Measurements from ENCODE around the gene ACKR2. TPM values are rescaled to one million over a fixed set of nuclear protein-coding genes. Genes with fewer than 3 reads are reported as not detected.

ACKR2 gene
- total RNA-seq, 2 donors from 2014 or later = 0.55 to 1.9 TPM

DNA sequence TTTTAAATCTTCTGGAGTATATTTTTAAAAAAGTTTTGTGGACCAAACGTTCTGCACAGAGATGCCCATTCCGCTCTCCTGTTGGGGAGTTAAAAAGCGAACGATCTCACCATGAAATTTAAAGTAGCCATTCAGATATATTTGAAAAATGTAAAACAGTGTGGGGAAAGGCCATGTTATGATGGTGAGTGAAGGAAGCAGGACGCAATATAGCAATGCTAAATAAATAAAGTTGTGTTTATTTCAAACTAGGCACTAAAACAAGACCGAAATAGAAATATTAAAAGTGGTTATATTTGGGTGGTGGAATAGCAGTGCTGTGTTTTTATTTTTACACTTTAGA lies 35.9 kb upstream of the ACKR2 start:
- H3K4me1 ChIP-seq (replicated peaks) = no peaks in the 10 kb centered on the region
- 5% methylated on average over 6 of the region's 6 CpGs for WGBS
- DNase-seq (ENCODE audit: low spot score) = no peak
- H3K27ac ChIP-seq = peak overlapping the region; percentile 5 to 13
- no peak for TF ChIP-seq POLR2A (IDR thresholded peaks at IDR 0.05)
- no peak for TF ChIP-seq POLR2AphosphoS5 (IDR thresholded peaks at IDR 0.05)
- TF ChIP-seq, protein P1, sequence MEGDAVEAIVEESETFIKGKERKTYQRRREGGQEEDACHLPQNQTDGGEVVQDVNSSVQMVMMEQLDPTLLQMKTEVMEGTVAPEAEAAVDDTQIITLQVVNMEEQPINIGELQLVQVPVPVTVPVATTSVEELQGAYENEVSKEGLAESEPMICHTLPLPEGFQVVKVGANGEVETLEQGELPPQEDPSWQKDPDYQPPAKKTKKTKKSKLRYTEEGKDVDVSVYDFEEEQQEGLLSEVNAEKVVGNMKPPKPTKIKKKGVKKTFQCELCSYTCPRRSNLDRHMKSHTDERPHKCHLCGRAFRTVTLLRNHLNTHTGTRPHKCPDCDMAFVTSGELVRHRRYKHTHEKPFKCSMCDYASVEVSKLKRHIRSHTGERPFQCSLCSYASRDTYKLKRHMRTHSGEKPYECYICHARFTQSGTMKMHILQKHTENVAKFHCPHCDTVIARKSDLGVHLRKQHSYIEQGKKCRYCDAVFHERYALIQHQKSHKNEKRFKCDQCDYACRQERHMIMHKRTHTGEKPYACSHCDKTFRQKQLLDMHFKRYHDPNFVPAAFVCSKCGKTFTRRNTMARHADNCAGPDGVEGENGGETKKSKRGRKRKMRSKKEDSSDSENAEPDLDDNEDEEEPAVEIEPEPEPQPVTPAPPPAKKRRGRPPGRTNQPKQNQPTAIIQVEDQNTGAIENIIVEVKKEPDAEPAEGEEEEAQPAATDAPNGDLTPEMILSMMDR (IDR thresholded peaks at IDR 0.05) = no peak
- H3K36me3 ChIP-seq = no peaks in the 10 kb centered on the region
- peak overlapping the region; percentile 23 to 40 for H3K4me3 ChIP-seq
- H3K9me3 ChIP-seq = no peaks in the 10 kb centered on the region
- H3K27me3 ChIP-seq (replicated peaks; ENCODE audit: insufficient read depth) = no peaks in the 10 kb centered on the region
- intact Hi-C loops (cut with DNase I) = no loop called here

DNA sequence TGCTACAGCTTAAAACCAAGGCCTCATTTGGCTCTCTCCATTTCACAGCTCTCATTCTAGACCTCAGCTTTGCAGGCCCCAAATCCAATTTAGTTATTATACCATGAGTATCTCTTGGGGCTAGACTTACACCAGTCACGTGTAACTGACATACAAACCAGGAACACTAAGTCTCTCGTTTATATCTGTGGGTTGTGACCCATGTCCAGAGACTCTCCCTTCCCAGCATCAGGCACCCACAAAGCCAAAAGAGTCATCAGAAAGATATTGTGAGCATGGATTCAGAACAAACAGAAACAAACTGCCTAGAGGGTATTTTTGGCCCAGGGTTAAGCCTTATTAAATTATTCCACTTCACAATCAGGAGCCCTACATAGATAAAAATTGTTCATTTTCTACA lies 30.6 kb upstream of the ACKR2 start:
- WGBS = 55% methylated on average over 2 of the region's 2 CpGs
- intact Hi-C loops (cut with DNase I) = loop anchor here (2.0 kb wide), 1 partner anchor 32 kb away; no protein-coding TSS in a partner anchor
- TF ChIP-seq POLR2A (IDR thresholded peaks at IDR 0.05) (no peak), POLR2AphosphoS5 (IDR thresholded peaks at IDR 0.05) (peak; percentile 24)
- Histone ChIP-seq H3K9me3 (no peaks in the 10 kb centered on the region), H3K4me1 (replicated peaks) (no peaks in the 10 kb centered on the region), H3K4me3 (no peak overlapping the region), H3K27ac (peak overlapping the region; percentile 39 to 45), H3K27me3 (replicated peaks; ENCODE audit: insufficient read depth) (no peaks in the 10 kb centered on the region), H3K36me3 (no peaks in the 10 kb centered on the region)
- no peak for DNase-seq (ENCODE audit: low spot score)

DNA sequence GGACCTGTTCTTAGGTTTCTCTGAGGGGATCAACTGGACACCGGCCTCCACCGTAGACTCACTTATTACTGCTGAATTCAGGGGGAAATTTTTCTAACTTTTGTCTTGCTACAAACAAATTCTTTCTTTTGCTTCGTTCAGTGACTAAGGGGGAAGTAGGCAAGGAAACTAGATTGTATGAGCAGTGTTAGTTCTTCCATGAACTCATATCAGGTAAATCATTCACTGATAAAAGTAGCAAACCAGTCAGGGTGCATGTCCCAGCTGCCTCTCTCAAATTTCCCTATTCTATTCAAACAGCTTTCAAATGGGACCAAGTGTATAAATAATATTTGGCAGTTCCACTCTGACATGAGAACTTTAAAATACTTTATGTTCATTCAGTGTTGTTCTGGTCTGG lies 28.8 kb upstream of the ACKR2 start:
- intact Hi-C loops (cut with DNase I) = loop anchor here (5.0 kb wide), 2 partner anchors 42 to 57 kb away; no protein-coding TSS in a partner anchor
- TF ChIP-seq POLR2AphosphoS5 (IDR thresholded peaks at IDR 0.05) = no peak
- TF ChIP-seq, protein P1 (IDR thresholded peaks at IDR 0.05) = no peak
- no peak for TF ChIP-seq POLR2A (IDR thresholded peaks at IDR 0.05)
- no peaks in the 10 kb centered on the region for H3K27me3 ChIP-seq (replicated peaks; ENCODE audit: insufficient read depth)
- no peaks in the 10 kb centered on the region for H3K36me3 ChIP-seq
- WGBS = 62% methylated on average over 3 of the region's 3 CpGs
- peak overlapping the region; percentile 37 to 39 for H3K27ac ChIP-seq
- H3K9me3 ChIP-seq = no peaks in the 10 kb centered on the region
- no peak for DNase-seq (ENCODE audit: low spot score)
- H3K4me3 ChIP-seq = no peak overlapping the region
- H3K4me1 ChIP-seq (replicated peaks) = no peaks in the 10 kb centered on the region

DNA sequence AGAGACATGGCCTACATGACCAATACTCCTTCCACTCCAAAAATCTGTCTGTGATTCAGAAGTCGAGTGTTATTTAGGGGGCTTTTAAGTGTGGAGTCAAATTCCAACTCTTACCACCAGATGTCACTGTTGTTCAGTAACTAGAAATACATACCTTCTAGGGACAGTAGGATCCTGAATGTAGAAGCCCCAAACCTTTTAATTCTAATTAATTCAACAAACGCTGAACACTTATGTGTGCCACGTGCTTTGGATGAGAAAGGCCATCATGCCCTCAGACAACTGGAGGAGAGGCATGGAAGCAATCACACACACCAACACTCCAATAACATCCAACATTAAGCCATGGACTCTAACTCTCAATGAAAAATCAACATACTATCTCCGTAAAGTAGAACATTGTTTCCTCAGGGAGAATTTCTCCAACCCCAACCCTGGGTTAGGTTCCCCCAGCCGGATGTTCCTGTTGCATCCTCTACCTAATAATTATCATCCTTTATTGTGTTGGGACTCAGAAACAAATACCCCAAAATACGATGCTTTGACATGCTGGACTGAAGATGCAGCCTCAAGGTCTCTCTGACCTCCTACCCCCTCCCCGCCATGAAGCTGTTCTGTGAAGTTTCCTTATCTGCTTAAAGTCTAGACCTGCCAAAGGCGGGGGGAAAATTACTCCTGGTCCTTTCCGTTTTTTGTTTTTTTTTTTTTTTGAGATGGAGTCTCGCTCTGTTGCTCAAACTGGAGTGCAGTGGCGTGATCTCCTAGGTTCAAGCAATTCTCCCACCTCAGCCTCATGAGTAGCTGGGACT lies 28.1 kb upstream of the ACKR2 start:
- peak; percentile 37 for DNase-seq (ENCODE audit: low spot score)
- H3K36me3 ChIP-seq = no peaks in the 10 kb centered on the region
- intact Hi-C loops (cut with DNase I) = loop anchor here (5.0 kb wide), 2 partner anchors 41 to 56 kb away; no protein-coding TSS in a partner anchor
- peak overlapping the region in 1 of 2 donors; percentile 37 for H3K27ac ChIP-seq
- H3K4me1 ChIP-seq (replicated peaks) = no peaks in the 10 kb centered on the region
- no peak for TF ChIP-seq POLR2A (IDR thresholded peaks at IDR 0.05)
- TF ChIP-seq, protein P1 (IDR thresholded peaks at IDR 0.05) = peak; percentile 52 to 89 (median 84)
- no peak for TF ChIP-seq POLR2AphosphoS5 (IDR thresholded peaks at IDR 0.05)
- no peaks in the 10 kb centered on the region for H3K27me3 ChIP-seq (replicated peaks; ENCODE audit: insufficient read depth)
- no peaks in the 10 kb centered on the region for H3K9me3 ChIP-seq
- no peak overlapping the region for H3K4me3 ChIP-seq
- 54% methylated on average over 11 of the region's 11 CpGs for WGBS

DNA sequence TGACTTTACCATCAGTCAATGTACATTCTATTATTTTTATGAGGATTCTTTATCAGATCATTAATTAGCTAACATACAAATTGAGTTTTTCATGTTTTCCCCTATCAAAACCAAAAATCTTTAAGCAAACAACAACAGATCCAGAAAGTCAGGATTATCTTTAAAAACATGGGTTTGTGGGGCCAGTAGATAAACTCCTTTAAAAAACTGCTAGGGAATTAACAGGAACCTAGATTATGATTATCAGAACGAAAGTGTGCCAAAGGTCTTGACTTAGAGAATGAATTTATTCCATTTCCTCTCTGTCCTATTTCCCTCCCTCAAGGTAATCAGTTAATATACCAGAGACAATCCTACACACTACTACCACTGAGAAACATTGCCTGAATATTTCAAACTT lies 23.0 kb upstream of the ACKR2 start:
- TF ChIP-seq, protein P1 (IDR thresholded peaks at IDR 0.05) = no peak
- TF ChIP-seq POLR2A (IDR thresholded peaks at IDR 0.05) (no peak), POLR2AphosphoS5 (IDR thresholded peaks at IDR 0.05) (no peak)
- WGBS = 50% methylated on average over 1 of the region's 1 CpG
- DNase-seq (ENCODE audit: low spot score) = no peak
- Histone ChIP-seq H3K27me3 (replicated peaks; ENCODE audit: insufficient read depth) (no peaks in the 10 kb centered on the region), H3K27ac (no peak overlapping the region), H3K4me3 (no peak overlapping the region), H3K4me1 (replicated peaks) (no peaks in the 10 kb centered on the region), H3K36me3 (no peaks in the 10 kb centered on the region), H3K9me3 (no peaks in the 10 kb centered on the region)
- intact Hi-C loops (cut with DNase I) = no loop called here

Measured in prostate gland (tissue), 2 donors.